Activated CD4-positive, alpha-beta T cell treated with anti-CD3 and anti-CD28 coated beads for 4 hours (primary cell): ENCODE data around the gene OR8U1.
"Not testable (repeated sequence)": the region's sequence is repeated elsewhere in the genome, so short reads cannot be mapped to it uniquely, and the experiment has no call there.

ENCODE experiments used
- DNase-seq, 2 donors: peaks; one replicate each; pipeline ENCODE4 v3.0.0-alpha.2; 2020

OR8U1 gene

DNA sequence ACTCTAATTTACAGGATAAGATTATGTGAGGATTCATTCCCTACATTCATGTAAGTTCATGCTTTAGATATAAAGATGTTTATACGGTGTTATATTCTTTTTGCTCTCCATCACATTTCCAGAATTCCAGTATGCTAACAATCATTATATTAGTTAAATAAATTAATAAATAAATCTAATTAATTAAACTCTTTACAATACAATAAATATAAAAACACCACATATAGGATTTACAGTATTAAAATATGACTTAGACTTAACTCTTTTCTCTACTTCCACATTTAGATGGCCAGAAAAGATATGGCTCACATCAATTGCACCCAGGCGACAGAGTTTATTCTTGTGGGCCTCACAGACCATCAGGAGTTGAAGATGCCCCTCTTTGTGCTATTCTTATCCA lies at the start of gene OR8U1:
OR8U1 (plus strand) TSS at position 301 of the 400 bp plus-strand sequence; CDS start at position 301, 0 bp downstream.
- DNase-seq: no peak

GRCh38 chr11:56331861-56332491 lies 43.4 kb upstream of the OR8U1 start:
- DNase-seq: no peak

DNA sequence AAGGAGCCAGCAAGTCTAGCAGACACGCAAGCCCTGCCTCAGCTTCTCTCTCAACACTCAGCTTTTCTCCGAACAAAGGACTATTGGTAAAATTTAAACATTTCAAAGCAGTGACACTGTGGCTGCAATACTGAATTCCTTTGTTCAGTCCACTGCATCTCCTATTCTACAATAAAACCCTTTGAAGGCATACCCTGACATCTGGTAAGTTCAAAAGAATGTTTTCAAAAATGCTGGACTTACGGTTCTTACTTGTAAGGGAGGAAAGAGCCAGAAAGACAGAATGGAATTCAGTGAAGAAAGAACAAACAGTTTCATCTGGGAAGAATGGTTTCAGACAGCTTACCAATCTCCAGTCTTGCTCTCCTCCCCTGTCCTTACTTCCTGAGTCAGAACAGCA lies 42.3 kb upstream of the OR8U1 start:
- no peak for DNase-seq

DNA sequence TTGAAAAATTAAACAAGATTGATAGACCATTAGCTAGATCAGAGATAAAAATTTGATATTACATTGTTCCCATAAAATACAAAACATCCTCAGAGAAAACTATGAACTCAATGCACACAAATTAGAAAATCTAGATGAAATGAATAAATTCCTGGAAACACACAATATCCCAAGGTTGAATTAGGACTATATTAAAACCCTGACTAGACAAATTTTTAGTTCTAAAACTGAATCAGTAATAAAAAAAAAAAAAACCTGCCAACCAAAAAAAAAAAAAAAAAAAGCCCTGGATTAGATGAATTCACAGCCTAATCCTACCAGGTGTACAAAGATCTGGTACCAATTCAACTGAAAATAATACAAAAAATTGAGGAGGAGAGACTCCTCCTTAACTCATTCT lies 35.1 kb upstream of the OR8U1 start:
- DNase-seq: no peak

- DNase-seq: no peak
Measured at GRCh38 chr11:56345739-56346138, 29.7 kb upstream of the OR8U1 start, which contains the start of gene OR8K1. Gene OR8K1, plus strand, starts transcription at chr11:56346039. Its CDS starts 0 bp downstream, at chr11:56346039.

GRCh38 chr11:56353991-56354390 lies 21.4 kb upstream of the OR8U1 start, which contains the start of gene OR8J1:
Gene OR8J1, plus strand, starts transcription at chr11:56354291. Its CDS starts 5,956 bp downstream, at chr11:56360247.
- no peak for DNase-seq

DNA sequence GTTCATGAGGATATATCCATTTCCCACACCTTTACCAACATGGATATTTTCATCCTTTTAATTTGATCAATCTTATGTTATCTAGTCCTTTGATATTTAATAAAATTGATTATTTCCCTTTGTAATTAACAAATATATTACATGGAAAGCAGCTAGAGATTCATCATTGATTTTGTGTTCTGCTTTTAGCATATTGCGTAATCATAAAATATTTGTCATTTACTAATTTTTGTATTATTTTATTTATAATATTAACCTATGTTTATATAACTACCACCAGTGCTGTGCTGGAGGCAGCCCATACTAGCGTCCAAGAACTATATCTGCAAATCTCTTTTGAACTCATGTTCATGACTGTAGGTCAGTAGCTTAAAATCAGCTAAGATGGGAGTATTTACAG lies 4.7 kb downstream of the OR8U1 start:
- DNase-seq: no peak

GRCh38 chr11:56394381-56394780 lies 19.0 kb downstream of the OR8U1 start:
- DNase-seq: no peak

GRCh38 chr11:56396047-56396446 lies 20.6 kb downstream of the OR8U1 start:
- DNase-seq: no peak

- DNase-seq: not testable (repeated sequence)
Measured at GRCh38 chr11:56401858-56402461, 26.5 kb downstream of the OR8U1 start.

- DNase-seq: no peak
Measured at GRCh38 chr11:56404393-56404792, 29.0 kb downstream of the OR8U1 start.

DNA sequence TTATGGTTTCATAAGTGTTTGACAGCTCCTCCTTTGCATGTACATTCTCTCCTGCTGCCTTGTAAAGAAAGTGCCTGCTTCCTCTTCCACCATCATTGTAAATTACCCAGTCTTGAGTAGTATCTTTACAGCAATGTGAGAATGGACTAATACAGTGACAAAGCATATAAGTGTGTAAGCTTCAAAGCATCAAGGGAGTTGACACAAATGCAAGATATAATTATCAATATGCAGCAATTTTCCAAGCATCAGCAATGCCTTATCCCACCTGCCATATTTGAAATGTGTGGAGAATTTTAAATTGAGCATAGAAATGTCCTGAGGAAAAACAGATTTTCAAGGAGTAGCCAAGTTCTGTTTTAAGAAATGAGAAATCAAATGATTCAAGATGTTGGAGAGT lies 35.4 kb downstream of the OR8U1 start:
- no peak for DNase-seq

- DNase-seq: no peak
Measured at GRCh38 chr11:56412396-56412795, 37.0 kb downstream of the OR8U1 start, which contains the start of gene OR5AL1. Gene OR5AL1, plus strand, starts transcription at chr11:56412696.
